ENCODE data around the gene ACTL7A. TPM values are rescaled to one million over a fixed set of nuclear protein-coding genes. Genes with fewer than 3 reads are reported as not detected.

ACTL7A gene
- total RNA-seq, 1 donor from 2014 or later = not detected

Small RNAs within 50 kb of the gene (small RNA-seq; reads per million reads assigned to genes)
- not detected for gene AL359692.1

Other genes starting within 250 kb of the ACTL7A start
- not detected for gene ACTL7B, start 6.3 kb upstream of the ACTL7A start, total RNA-seq
- gene ELP1, start 71.9 kb downstream of the ACTL7A start, total RNA-seq = 52.7 TPM
- 8.9 TPM for gene ABITRAM, start 72.1 kb downstream of the ACTL7A start, total RNA-seq
- 14.0 TPM for gene CTNNAL1, start 151.2 kb downstream of the ACTL7A start, total RNA-seq

Measured in occipital lobe (tissue), 2 donors.